WTC11 (cell line): ENCODE results near the gene SERPIND1. TPM values are rescaled to one million over a fixed set of nuclear protein-coding genes. Genes with fewer than 3 reads are reported as not detected.

Experiments
- ATAC-seq: fragments of 200-7000 bp; cut with Tn5 transposase; 2 replicates; pipeline ENCODE4 v1.10.0; 2021; ENCODE audit warnings: mild to moderate bottlenecking, moderate library complexity
- CTCF ChIA-PET: fragments of 300-600 bp; sonication (Branson Sonifier 250); formaldehyde crosslinking; loops from one replicate; lab custom pipeline; 2021; ENCODE audit warnings: antibody characterized with exemption; lab: Charles Lee
- POLR2A ChIA-PET: fragments of 350-600 bp; sonication (Branson Sonifier 250); formaldehyde crosslinking; loops from one replicate; lab custom pipeline; 2021; ENCODE audit warnings: antibody characterized with exemption; lab: Charles Lee
- DNase-seq: peaks from one replicate; pipeline ENCODE4 v3.0.0; 2021; ENCODE audit warnings: low spot score
- H3K27ac Mint-ChIP-seq: 2 replicates; pipeline ENCODE4 v1.8.0; 2021; ENCODE audit warnings: mixed read lengths
- H3K27me3 Mint-ChIP-seq: 2 replicates; pipeline ENCODE4 v1.8.0; 2021; ENCODE audit warnings: low read depth, mild to moderate bottlenecking, moderate library complexity, mixed read lengths
- H3K36me3 Mint-ChIP-seq: 2 replicates; pipeline ENCODE4 v1.8.0; 2021; ENCODE audit warnings: mixed read lengths
- H3K4me1 Mint-ChIP-seq: 2 replicates; pipeline ENCODE4 v1.8.0; 2022; ENCODE audit warnings: mixed read lengths
- H3K4me3 Mint-ChIP-seq: 2 replicates; pipeline ENCODE4 v1.8.0; 2021; ENCODE audit warnings: mild to moderate bottlenecking, moderate library complexity, mixed read lengths
- H3K9me3 Mint-ChIP-seq: 2 replicates; pipeline ENCODE4 v1.8.0; 2021; ENCODE audit warnings: mixed read lengths
- ATF1 ChIP-seq: sonication (generic); formaldehyde crosslinking; IDR thresholded peaks from 2 replicates; pipeline ENCODE4 v1.8.1; 2023; ENCODE audit warnings: mild to moderate bottlenecking, moderate library complexity, missing genetic modification reagents
- FOXJ3 ChIP-seq: sonication (generic); formaldehyde crosslinking; IDR thresholded peaks from 2 replicates; pipeline ENCODE4 v1.9.0; 2021; ENCODE audit warnings: missing genetic modification reagents, mild to moderate bottlenecking, borderline replicate concordance
- FOXP1 ChIP-seq: sonication (generic); formaldehyde crosslinking; IDR thresholded peaks from 2 replicates; pipeline ENCODE4 v1.8.0; 2022; ENCODE audit warnings: missing genetic modification reagents, mild to moderate bottlenecking, moderate library complexity, borderline replicate concordance
- JUN ChIP-seq: sonication (generic); formaldehyde crosslinking; IDR thresholded peaks from 2 replicates; pipeline ENCODE4 v1.8.0; 2023; ENCODE audit warnings: mild to moderate bottlenecking, missing genetic modification reagents
- KAT7 ChIP-seq: sonication (generic); formaldehyde crosslinking; IDR thresholded peaks from 2 replicates; pipeline ENCODE4 v1.8.1; 2023; ENCODE audit warnings: missing genetic modification reagents, mild to moderate bottlenecking, borderline replicate concordance
- MXD4 ChIP-seq: fragments of 250-450 bp; sonication (Bioruptor Pico); IDR thresholded peaks from 2 replicates; pipeline ENCODE4 v1.8.0; 2021; ENCODE audit warnings: mild to moderate bottlenecking, moderate library complexity, borderline replicate concordance
- MYBL2 ChIP-seq: sonication (generic); formaldehyde crosslinking; IDR thresholded peaks from 2 replicates; pipeline ENCODE4 v1.8.1; 2023; ENCODE audit warnings: mild to moderate bottlenecking, moderate library complexity, missing genetic modification reagents
- NFATC4 ChIP-seq: fragments of 250-450 bp; sonication (Bioruptor Pico); IDR thresholded peaks from 2 replicates; pipeline ENCODE4 v1.9.0; 2021; ENCODE audit warnings: mild to moderate bottlenecking
- NFE2L1 ChIP-seq: sonication (generic); formaldehyde crosslinking; IDR thresholded peaks from 2 replicates; pipeline ENCODE4 v1.8.1; 2023; ENCODE audit warnings: missing genetic modification reagents
- NR2C2 ChIP-seq: sonication (generic); formaldehyde crosslinking; IDR thresholded peaks from 2 replicates; pipeline ENCODE4 v1.8.0; 2022; ENCODE audit warnings: mild to moderate bottlenecking, missing genetic modification reagents
- OVOL2 ChIP-seq: fragments of 250-450 bp; sonication (Bioruptor Pico); IDR thresholded peaks from 2 replicates; pipeline ENCODE4 v1.9.0; 2021; ENCODE audit warnings: mild to moderate bottlenecking, borderline replicate concordance
- PRRX2 ChIP-seq: fragments of 250-450 bp; sonication (Bioruptor Pico); IDR thresholded peaks from 2 replicates; pipeline ENCODE4 v1.8.0; 2021; ENCODE audit warnings: mild to moderate bottlenecking
- RORB ChIP-seq: fragments of 250-450 bp; sonication (Bioruptor Pico); IDR thresholded peaks from 2 replicates; pipeline ENCODE4 v1.9.0; 2021; ENCODE audit warnings: mild to moderate bottlenecking
- SP1 ChIP-seq: sonication (generic); formaldehyde crosslinking; conservative IDR thresholded peaks from 2 replicates; pipeline ENCODE4 v1.8.1; 2022; ENCODE audit warnings: missing genetic modification reagents
- TCF7 ChIP-seq: sonication (generic); formaldehyde crosslinking; IDR thresholded peaks from 2 replicates; pipeline ENCODE4 v1.8.0; 2022; ENCODE audit warnings: mild to moderate bottlenecking, low read depth, missing genetic modification reagents, moderate library complexity
- ZNF121 ChIP-seq: sonication (generic); formaldehyde crosslinking; IDR thresholded peaks from 2 replicates; pipeline ENCODE4 v1.8.0; 2023; ENCODE audit warnings: missing genetic modification reagents
- ZNF396 ChIP-seq: fragments of 250-450 bp; sonication (Bioruptor Pico); IDR thresholded peaks from 2 replicates; pipeline ENCODE4 v1.8.0; 2021; ENCODE audit warnings: mild to moderate bottlenecking, moderate library complexity, borderline replicate concordance
- total RNA-seq: library from RNA; stranded (reverse); gene quantifications from 3 replicates; pipeline ENCODE4 v1.2.3, GENCODE V29; 2021
- TF ChIP-seq, protein P1 (sequence below): fragments of 250-450 bp; sonication (Bioruptor Pico); IDR thresholded peaks from 2 replicates; pipeline ENCODE4 v1.9.0; 2021; ENCODE audit warnings: mild to moderate bottlenecking, borderline replicate concordance
- TF ChIP-seq, protein P2 (sequence below): sonication (generic); formaldehyde crosslinking; IDR thresholded peaks from 2 replicates; pipeline ENCODE4 v1.8.1; 2023; ENCODE audit warnings: mild to moderate bottlenecking, missing genetic modification reagents
- TF ChIP-seq, protein P3 (sequence below): sonication (generic); formaldehyde crosslinking; IDR thresholded peaks from 2 replicates; pipeline ENCODE4 v1.8.0; 2022; ENCODE audit warnings: mild to moderate bottlenecking, missing genetic modification reagents
- TF ChIP-seq, protein P4 (sequence below): sonication (generic); formaldehyde crosslinking; IDR thresholded peaks from 2 replicates; pipeline ENCODE4 v1.8.0; 2022; ENCODE audit warnings: mild to moderate bottlenecking, missing genetic modification reagents
- TF ChIP-seq, protein P5 (sequence below): fragments of 250-450 bp; sonication (Bioruptor Pico); IDR thresholded peaks from 2 replicates; pipeline ENCODE4 v1.9.0; 2021; ENCODE audit warnings: mild to moderate bottlenecking
- TF ChIP-seq, protein P6 (sequence below): sonication (generic); formaldehyde crosslinking; conservative IDR thresholded peaks from 2 replicates; pipeline ENCODE4 v1.8.1; 2022; ENCODE audit warnings: mild to moderate bottlenecking, missing genetic modification reagents

SERPIND1 gene
- total RNA-seq, 1 experiment from 2014 or later, result 0.22 TPM

DNA sequence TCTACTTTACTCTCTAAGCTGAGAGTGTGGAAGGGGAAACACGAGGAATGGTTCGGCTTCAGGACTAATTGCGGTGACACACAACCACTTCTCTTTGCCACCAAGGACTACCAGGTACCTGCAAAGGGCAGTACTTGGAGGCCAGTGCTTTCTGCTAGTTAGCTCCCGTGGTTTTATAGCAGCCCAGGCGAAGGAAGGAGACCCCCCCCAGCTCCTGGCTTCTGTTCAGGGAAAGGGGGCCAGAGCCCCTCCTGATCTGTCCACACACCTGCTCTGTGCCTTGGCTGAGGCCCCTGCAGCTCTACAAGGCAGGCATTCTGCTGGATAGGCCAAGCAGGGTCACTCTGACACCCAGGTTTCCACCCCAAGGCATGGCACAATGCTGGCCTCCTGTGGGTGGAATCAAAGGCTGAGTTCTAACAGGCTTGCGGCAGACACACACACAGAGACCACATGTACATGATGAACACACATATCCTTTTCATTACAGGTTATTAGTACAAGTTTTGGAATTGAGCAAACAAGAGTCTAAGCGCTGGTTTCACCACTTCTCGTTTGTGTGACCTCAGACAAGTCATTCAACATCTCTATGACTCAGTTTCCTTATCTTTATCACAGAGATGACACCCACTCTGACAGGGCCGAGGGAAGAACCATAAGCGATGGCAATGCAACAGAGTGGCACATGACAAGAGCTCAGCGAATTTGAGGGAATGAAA is 7.5 kb downstream of the SERPIND1 start (continued):
- TF ChIP-seq, protein P1, sequence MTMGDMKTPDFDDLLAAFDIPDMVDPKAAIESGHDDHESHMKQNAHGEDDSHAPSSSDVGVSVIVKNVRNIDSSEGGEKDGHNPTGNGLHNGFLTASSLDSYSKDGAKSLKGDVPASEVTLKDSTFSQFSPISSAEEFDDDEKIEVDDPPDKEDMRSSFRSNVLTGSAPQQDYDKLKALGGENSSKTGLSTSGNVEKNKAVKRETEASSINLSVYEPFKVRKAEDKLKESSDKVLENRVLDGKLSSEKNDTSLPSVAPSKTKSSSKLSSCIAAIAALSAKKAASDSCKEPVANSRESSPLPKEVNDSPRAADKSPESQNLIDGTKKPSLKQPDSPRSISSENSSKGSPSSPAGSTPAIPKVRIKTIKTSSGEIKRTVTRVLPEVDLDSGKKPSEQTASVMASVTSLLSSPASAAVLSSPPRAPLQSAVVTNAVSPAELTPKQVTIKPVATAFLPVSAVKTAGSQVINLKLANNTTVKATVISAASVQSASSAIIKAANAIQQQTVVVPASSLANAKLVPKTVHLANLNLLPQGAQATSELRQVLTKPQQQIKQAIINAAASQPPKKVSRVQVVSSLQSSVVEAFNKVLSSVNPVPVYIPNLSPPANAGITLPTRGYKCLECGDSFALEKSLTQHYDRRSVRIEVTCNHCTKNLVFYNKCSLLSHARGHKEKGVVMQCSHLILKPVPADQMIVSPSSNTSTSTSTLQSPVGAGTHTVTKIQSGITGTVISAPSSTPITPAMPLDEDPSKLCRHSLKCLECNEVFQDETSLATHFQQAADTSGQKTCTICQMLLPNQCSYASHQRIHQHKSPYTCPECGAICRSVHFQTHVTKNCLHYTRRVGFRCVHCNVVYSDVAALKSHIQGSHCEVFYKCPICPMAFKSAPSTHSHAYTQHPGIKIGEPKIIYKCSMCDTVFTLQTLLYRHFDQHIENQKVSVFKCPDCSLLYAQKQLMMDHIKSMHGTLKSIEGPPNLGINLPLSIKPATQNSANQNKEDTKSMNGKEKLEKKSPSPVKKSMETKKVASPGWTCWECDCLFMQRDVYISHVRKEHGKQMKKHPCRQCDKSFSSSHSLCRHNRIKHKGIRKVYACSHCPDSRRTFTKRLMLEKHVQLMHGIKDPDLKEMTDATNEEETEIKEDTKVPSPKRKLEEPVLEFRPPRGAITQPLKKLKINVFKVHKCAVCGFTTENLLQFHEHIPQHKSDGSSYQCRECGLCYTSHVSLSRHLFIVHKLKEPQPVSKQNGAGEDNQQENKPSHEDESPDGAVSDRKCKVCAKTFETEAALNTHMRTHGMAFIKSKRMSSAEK (CRISPR knock-in tag), result no peak
- TF ChIP-seq, protein P2, sequence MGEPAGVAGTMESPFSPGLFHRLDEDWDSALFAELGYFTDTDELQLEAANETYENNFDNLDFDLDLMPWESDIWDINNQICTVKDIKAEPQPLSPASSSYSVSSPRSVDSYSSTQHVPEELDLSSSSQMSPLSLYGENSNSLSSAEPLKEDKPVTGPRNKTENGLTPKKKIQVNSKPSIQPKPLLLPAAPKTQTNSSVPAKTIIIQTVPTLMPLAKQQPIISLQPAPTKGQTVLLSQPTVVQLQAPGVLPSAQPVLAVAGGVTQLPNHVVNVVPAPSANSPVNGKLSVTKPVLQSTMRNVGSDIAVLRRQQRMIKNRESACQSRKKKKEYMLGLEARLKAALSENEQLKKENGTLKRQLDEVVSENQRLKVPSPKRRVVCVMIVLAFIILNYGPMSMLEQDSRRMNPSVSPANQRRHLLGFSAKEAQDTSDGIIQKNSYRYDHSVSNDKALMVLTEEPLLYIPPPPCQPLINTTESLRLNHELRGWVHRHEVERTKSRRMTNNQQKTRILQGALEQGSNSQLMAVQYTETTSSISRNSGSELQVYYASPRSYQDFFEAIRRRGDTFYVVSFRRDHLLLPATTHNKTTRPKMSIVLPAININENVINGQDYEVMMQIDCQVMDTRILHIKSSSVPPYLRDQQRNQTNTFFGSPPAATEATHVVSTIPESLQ (CRISPR knock-in tag), result no peak
- TF ChIP-seq RORB (CRISPR knock-in tag) (no peak), KAT7 (CRISPR knock-in tag) (no peak), SP1 (CRISPR knock-in tag) (no peak), NR2C2 (CRISPR knock-in tag) (no peak), ZNF121 (CRISPR knock-in tag) (no peak), OVOL2 (CRISPR knock-in tag) (no peak), NFE2L1 (CRISPR knock-in tag) (no peak), FOXP1 (CRISPR knock-in tag) (no peak), JUN (CRISPR knock-in tag) (no peak), FOXJ3 (CRISPR knock-in tag) (no peak)
- TF ChIP-seq, protein P3, sequence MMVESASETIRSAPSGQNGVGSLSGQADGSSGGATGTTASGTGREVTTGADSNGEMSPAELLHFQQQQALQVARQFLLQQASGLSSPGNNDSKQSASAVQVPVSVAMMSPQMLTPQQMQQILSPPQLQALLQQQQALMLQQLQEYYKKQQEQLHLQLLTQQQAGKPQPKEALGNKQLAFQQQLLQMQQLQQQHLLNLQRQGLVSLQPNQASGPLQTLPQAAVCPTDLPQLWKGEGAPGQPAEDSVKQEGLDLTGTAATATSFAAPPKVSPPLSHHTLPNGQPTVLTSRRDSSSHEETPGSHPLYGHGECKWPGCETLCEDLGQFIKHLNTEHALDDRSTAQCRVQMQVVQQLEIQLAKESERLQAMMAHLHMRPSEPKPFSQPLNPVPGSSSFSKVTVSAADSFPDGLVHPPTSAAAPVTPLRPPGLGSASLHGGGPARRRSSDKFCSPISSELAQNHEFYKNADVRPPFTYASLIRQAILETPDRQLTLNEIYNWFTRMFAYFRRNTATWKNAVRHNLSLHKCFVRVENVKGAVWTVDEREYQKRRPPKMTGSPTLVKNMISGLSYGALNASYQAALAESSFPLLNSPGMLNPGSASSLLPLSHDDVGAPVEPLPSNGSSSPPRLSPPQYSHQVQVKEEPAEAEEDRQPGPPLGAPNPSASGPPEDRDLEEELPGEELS (CRISPR knock-in tag), result no peak
- TF ChIP-seq, protein P4, sequence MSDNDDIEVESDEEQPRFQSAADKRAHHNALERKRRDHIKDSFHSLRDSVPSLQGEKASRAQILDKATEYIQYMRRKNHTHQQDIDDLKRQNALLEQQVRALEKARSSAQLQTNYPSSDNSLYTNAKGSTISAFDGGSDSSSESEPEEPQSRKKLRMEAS (CRISPR knock-in tag), result no peak
- TF ChIP-seq, protein P5, sequence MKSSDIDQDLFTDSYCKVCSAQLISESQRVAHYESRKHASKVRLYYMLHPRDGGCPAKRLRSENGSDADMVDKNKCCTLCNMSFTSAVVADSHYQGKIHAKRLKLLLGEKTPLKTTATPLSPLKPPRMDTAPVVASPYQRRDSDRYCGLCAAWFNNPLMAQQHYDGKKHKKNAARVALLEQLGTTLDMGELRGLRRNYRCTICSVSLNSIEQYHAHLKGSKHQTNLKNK (CRISPR knock-in tag), result no peak
- TF ChIP-seq, all 79 proteins: peak for 0

DNA sequence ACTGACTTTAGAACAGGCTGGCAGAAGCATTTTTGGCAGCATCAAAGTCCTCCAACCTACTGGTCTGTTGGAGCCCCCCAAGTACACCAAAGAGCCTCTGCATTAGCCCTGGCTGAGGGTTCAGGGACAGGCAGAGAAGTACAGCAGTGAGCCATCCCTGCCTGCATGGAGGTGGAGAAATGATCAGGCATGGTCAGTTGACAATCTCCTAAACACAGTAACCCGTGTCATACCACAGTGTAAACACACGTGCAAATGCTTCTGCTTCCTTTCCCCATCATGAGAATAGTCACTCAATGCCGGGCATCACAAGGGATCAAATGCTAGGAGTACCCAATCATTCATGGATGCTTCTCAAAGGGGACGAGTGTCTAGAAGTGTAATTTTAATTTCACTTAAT is 8.2 kb downstream of the SERPIND1 start:
- no peaks in the 10 kb centered on the region for H3K36me3 Mint-ChIP-seq
- H3K9me3 Mint-ChIP-seq, result no peaks in the 10 kb centered on the region
- CTCF ChIA-PET, result interaction anchor here (0.9 to 4.1 kb wide), 2 partner anchors 22 to 24 kb away, joined by 4 to 34 read pairs; no protein-coding TSS in a partner anchor
- no peak overlapping the region for H3K27ac Mint-ChIP-seq
- peaks cover 34% of the 10 kb centered on the region for H3K4me1 Mint-ChIP-seq
- TF ChIP-seq OVOL2 (CRISPR knock-in tag) (no peak), PRRX2 (CRISPR knock-in tag) (no peak), TCF7 (CRISPR knock-in tag) (no peak), ZNF396 (CRISPR knock-in tag) (no peak), MXD4 (CRISPR knock-in tag) (no peak), NFATC4 (CRISPR knock-in tag) (no peak), ATF1 (no peak), MYBL2 (CRISPR knock-in tag) (no peak)
- TF ChIP-seq, protein P6, sequence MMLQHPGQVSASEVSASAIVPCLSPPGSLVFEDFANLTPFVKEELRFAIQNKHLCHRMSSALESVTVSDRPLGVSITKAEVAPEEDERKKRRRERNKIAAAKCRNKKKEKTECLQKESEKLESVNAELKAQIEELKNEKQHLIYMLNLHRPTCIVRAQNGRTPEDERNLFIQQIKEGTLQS, result no peak
- TF ChIP-seq, protein P1 (CRISPR knock-in tag), result no peak
- POLR2A ChIA-PET, result no interaction called here
- no peak overlapping the region for H3K4me3 Mint-ChIP-seq
- DNase-seq (no peak), ATAC-seq (no peak)
- H3K27me3 Mint-ChIP-seq, result no peaks in the 10 kb centered on the region
